Stimulated activated naive B cell treated with anti-CD40 and anti-IgM and Interleukin-4, amounts not matched to agents 10 μg/mL and 1 μg/mL and 100 μg/mL, for 72 hours (primary cell): ENCODE results near the gene SPG21.

Source experiments
- ATAC-seq, 2 donors: fragments of 150-1000 bp; cut with Tn5 transposase; replicated peaks; 2 replicates each; pipeline ENCODE4 v1.10.0; 2021; ENCODE audit warnings: moderate library complexity in 1 of 2
- DNase-seq: peaks from one replicate; pipeline ENCODE4 v3.0.0; 2021
- H3K27ac Mint-ChIP-seq: one replicate; pipeline ENCODE4 v1.8.0; 2022; ENCODE audit warnings: mild to moderate bottlenecking, mixed read lengths
- H3K27me3 Mint-ChIP-seq, 2 donors: one replicate each; pipeline ENCODE4 v1.8.0; 2022; ENCODE audit warnings: mixed read lengths in 2 of 2
- H3K36me3 Mint-ChIP-seq, 2 donors: one replicate each; pipeline ENCODE4 v1.8.0; 2022; ENCODE audit warnings: mixed read lengths in 2 of 2, mild to moderate bottlenecking in 1 of 2
- H3K4me1 Mint-ChIP-seq, 2 donors: one replicate each; pipeline ENCODE4 v1.8.0; 2022; ENCODE audit warnings: mixed read lengths in 2 of 2, mild to moderate bottlenecking in 1 of 2
- H3K4me3 Mint-ChIP-seq, 2 donors: one replicate each; pipeline ENCODE4 v1.8.0; 2022; ENCODE audit warnings: mild to moderate bottlenecking in 2 of 2, mixed read lengths in 2 of 2, moderate library complexity in 1 of 2
- H3K9me3 Mint-ChIP-seq, 2 donors: one replicate each; pipeline ENCODE4 v1.8.0; 2022; ENCODE audit warnings: mixed read lengths in 2 of 2, mild to moderate bottlenecking in 1 of 2

SPG21 gene

DNA sequence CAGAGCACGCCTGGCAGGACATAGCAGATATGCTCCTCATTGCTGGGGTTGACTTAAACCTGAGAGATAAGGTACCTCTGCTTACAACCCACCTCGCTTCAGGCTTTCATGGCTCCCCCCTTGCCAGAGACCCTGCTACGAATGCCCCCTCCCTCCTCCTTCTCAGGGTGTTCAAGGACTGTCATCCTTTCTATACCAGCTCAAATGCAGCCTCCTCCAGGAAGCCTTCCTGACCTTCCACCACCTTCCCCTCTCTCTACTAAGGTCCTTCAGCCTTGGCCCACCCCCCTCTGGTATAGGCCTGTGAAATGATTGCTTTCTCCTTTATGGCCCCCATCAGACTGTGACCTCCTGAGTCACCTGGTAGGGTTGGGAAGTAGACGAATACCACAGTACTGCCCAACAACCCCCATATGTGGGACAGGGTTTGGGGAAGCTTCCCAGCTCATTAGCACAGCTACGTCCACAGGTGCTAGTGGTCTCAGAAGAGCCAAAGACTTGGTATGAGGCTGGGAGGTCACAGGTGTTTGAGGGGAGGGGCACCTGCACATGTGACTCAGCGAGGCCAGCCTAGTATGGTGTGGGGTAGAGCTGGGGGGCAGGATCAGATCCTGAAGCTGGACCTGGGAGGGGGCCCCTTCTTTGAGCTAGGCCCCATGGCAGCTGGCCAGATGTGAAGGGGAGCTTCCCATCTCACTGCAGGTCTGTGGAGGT, 46.0 kb downstream of the SPG21 start:
- Mint-ChIP-seq H3K9me3 (no peaks in the 10 kb centered on the region), H3K27ac (no peak overlapping the region), H3K36me3 (peaks cover 0 to 3% of the 10 kb centered on the region in 2 donors), H3K4me1 (no peaks in the 10 kb centered on the region), H3K4me3 (no peak overlapping the region), H3K27me3 (no peaks in the 10 kb centered on the region)
- ATAC-seq (no peak), DNase-seq (no peak)

GRCh38 chr15:64942356-64942755, 47.4 kb downstream of the SPG21 start:
- ATAC-seq: no peak
- no peak for DNase-seq
- H3K4me1 Mint-ChIP-seq: no peaks in the 10 kb centered on the region
- no peaks in the 10 kb centered on the region for H3K9me3 Mint-ChIP-seq
- peaks cover 0 to 3% of the 10 kb centered on the region in 2 donors for H3K36me3 Mint-ChIP-seq
- no peak overlapping the region for H3K4me3 Mint-ChIP-seq
- no peaks in the 10 kb centered on the region for H3K27me3 Mint-ChIP-seq
- no peak overlapping the region for H3K27ac Mint-ChIP-seq

DNA sequence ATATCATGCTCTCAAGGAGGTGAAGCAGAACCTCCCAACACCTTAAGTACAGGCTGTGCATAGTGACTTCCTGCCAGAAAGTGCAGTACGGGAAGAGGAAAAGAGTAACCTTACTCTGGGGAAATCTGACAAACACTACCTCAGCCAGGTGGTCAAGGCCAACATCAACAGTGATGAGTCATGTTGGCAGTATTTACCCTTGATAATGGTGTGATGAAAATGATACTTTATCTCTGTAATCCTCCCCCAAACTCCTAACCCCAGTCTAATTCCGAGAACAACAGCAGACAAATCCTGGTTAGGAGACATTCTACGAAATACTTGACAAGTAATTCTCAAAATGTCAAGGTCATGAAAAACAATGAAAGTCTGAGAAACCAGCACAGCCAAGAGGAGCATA, 51.5 kb downstream of the SPG21 start:
- H3K4me3 Mint-ChIP-seq: no peak overlapping the region
- no peaks in the 10 kb centered on the region for H3K4me1 Mint-ChIP-seq
- DNase-seq: no peak
- no peaks in the 10 kb centered on the region for H3K9me3 Mint-ChIP-seq
- H3K36me3 Mint-ChIP-seq: peaks cover 4 to 7% of the 10 kb centered on the region in 2 donors
- H3K27me3 Mint-ChIP-seq: no peaks in the 10 kb centered on the region
- ATAC-seq: no peak
- H3K27ac Mint-ChIP-seq: no peak overlapping the region

DNA sequence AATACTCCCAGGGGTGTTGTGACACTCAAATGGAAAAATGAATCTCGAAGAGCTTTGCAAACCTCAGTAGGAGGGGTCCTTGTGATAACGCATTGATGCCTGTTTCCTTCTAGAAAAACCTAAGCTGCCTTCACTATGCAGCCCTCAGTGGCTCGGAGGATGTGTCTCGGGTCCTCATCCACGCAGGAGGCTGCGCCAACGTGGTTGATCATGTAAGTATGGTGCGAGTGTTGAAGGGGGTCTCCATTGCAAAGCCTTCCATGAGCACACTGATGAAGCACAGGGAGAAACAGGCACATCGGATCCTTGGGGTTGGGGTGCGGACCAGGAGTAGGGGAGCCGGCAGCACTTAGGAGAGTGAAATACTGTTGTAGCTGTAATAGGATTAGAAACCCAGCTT, 55.7 kb downstream of the SPG21 start:
- Mint-ChIP-seq H3K4me1 (peaks cover 0 to 5% of the 10 kb centered on the region in 2 donors), H3K4me3 (no peak overlapping the region), H3K9me3 (no peaks in the 10 kb centered on the region), H3K36me3 (peaks cover 7 to 13% of the 10 kb centered on the region in 2 donors), H3K27ac (no peak overlapping the region), H3K27me3 (no peaks in the 10 kb centered on the region)
- ATAC-seq: no peak
- DNase-seq: no peak

GRCh38 chr15:64931381-64931780, 58.3 kb downstream of the SPG21 start:
- Mint-ChIP-seq H3K9me3 (no peaks in the 10 kb centered on the region), H3K36me3 (peaks cover 7 to 13% of the 10 kb centered on the region in 2 donors), H3K4me1 (peaks cover 0 to 17% of the 10 kb centered on the region in 2 donors), H3K4me3 (no peak overlapping the region), H3K27me3 (no peaks in the 10 kb centered on the region), H3K27ac (no peak overlapping the region)
- DNase-seq (no peak), ATAC-seq (no peak)

- Mint-ChIP-seq H3K27me3 (no peaks in the 10 kb centered on the region), H3K27ac (no peak overlapping the region), H3K9me3 (no peaks in the 10 kb centered on the region), H3K4me1 (peaks cover 0 to 17% of the 10 kb centered on the region in 2 donors), H3K4me3 (no peak overlapping the region), H3K36me3 (peaks cover 7 to 13% of the 10 kb centered on the region in 2 donors)
- DNase-seq (no peak), ATAC-seq (no peak)
Observed at GRCh38 chr15:64930778-64931371, 58.8 kb downstream of the SPG21 start.

- no peak for DNase-seq
- no peak for ATAC-seq
- H3K27ac Mint-ChIP-seq: no peak overlapping the region
- no peaks in the 10 kb centered on the region for H3K27me3 Mint-ChIP-seq
- no peaks in the 10 kb centered on the region for H3K9me3 Mint-ChIP-seq
- H3K4me1 Mint-ChIP-seq: peaks cover 5 to 19% of the 10 kb centered on the region in 2 donors
- H3K36me3 Mint-ChIP-seq: peaks cover 7 to 13% of the 10 kb centered on the region in 2 donors
- H3K4me3 Mint-ChIP-seq: no peak overlapping the region
Observed at GRCh38 chr15:64930019-64930652, 59.6 kb downstream of the SPG21 start.

- ATAC-seq (peak in 1 of 2 donors; percentile 56), DNase-seq (no peak)
- peaks cover 6 to 9% of the 10 kb centered on the region in 2 donors for H3K36me3 Mint-ChIP-seq
- H3K9me3 Mint-ChIP-seq: no peaks in the 10 kb centered on the region
- H3K4me1 Mint-ChIP-seq: peaks cover 5 to 19% of the 10 kb centered on the region in 2 donors
- no peak overlapping the region for H3K4me3 Mint-ChIP-seq
- no peaks in the 10 kb centered on the region for H3K27me3 Mint-ChIP-seq
- H3K27ac Mint-ChIP-seq: peak overlapping the region; percentile 84
Observed at GRCh38 chr15:64928626-64929220, 61.0 kb downstream of the SPG21 start.

GRCh38 chr15:64926661-64927060, 63.1 kb downstream of the SPG21 start:
- DNase-seq (no peak), ATAC-seq (no peak)
- no peak overlapping the region for H3K4me3 Mint-ChIP-seq
- H3K27ac Mint-ChIP-seq: no peak overlapping the region
- H3K27me3 Mint-ChIP-seq: no peaks in the 10 kb centered on the region
- H3K36me3 Mint-ChIP-seq: peaks cover 2 to 3% of the 10 kb centered on the region in 2 donors
- peaks cover 5 to 19% of the 10 kb centered on the region in 2 donors for H3K4me1 Mint-ChIP-seq
- no peaks in the 10 kb centered on the region for H3K9me3 Mint-ChIP-seq

DNA sequence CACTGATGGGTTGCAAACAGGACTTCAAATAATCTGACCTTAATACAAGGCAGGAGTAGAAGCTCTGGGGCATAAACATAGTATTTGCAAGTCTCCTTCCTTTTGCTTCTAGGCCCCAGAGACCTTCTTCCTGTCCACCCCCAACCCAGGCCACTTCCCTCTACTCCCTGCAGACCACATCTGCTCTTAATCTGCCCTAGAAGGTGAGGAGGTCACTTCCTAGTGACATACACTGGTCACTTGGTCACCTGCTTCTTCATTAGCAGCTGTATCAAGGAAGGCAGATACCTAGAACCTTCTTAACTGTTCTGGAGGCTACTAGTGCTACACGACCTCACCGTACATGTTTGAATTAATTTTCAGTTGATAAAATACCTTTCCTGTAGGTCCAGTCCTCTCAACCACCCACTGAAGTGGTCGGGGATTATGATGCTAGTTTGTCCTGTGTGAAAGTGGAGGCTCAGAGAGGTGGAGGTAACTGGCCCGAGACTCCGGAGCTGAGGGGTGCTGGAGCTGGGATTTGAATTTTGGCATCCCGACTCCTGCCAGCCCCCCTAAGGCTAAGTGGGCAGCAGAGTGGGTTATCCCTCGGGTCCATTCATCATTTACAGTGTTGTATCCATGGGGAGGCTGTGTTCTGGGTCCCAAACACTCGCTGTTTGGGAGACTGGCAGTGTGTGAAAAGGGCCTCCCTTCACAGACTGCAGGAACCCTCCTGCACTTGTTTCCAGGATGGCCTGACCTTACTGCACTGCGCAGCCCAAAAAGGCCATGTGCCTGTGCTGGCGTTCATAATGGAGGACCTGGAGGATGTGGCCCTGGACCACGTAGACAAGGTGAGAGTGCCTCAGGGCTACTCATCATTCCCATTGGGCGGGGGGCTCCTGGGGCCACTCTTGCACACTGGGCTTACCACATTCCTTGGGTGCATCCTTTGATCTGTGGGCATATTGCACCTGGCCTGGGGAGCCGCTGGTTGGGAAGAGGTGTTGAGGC, 64.1 kb downstream of the SPG21 start:
- DNase-seq (no peak), ATAC-seq (no peak)
- Mint-ChIP-seq H3K4me3 (no peak overlapping the region), H3K4me1 (peaks cover 5 to 19% of the 10 kb centered on the region in 2 donors), H3K9me3 (no peaks in the 10 kb centered on the region), H3K27ac (peak overlapping the region; percentile 16), H3K36me3 (peaks cover 0 to 3% of the 10 kb centered on the region in 2 donors), H3K27me3 (no peaks in the 10 kb centered on the region)

DNA sequence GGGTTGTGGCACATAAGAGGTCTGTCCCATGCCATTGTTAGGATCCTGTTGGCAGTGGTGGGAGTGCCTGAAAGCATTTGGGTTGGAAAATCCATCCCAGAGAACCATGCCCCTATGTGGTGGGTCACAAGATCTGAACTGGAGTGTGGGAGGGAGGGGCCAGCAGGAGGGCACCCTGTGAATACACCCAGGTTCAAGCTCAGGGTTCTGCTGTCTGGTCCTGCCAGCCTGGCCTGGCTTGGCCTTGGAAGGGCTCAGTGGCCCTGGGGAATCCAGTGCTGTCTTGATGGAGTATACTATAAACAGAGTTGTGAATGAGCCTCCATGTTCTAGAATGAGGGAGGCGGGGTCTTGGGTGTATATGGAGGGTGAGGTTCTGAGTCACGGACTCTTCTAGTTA, 66.2 kb downstream of the SPG21 start:
- H3K36me3 Mint-ChIP-seq: no peaks in the 10 kb centered on the region
- peaks cover 5 to 10% of the 10 kb centered on the region in 2 donors for H3K4me1 Mint-ChIP-seq
- no peaks in the 10 kb centered on the region for H3K27me3 Mint-ChIP-seq
- no peak for DNase-seq
- H3K9me3 Mint-ChIP-seq: no peaks in the 10 kb centered on the region
- ATAC-seq: no peak
- H3K4me3 Mint-ChIP-seq: no peak overlapping the region
- no peak overlapping the region for H3K27ac Mint-ChIP-seq

DNA sequence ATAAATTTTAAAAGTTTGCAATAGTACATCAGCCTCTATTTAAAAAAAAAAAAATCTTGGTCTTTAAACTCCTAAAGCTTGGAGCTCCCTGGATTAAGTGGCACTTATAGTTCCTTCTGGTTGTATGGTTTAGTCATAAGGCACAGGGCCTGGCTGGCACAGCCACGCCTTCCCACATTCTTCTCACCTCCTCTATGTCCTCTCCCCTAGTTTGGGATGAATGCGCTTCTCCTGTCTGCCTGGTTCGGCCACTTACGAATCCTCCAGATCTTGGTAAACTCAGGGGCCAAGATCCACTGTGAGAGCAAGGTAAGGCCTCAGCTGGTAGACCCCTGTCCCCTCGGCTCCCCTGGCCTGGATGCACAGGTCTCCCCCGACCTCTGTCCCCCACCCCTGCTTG, 68.0 kb downstream of the SPG21 start:
- Mint-ChIP-seq H3K9me3 (no peaks in the 10 kb centered on the region), H3K27ac (no peak overlapping the region), H3K4me1 (peaks cover 3 to 5% of the 10 kb centered on the region in 2 donors), H3K4me3 (no peak overlapping the region), H3K27me3 (no peaks in the 10 kb centered on the region), H3K36me3 (peaks cover 0 to 2% of the 10 kb centered on the region in 2 donors)
- ATAC-seq (no peak), DNase-seq (no peak)

DNA sequence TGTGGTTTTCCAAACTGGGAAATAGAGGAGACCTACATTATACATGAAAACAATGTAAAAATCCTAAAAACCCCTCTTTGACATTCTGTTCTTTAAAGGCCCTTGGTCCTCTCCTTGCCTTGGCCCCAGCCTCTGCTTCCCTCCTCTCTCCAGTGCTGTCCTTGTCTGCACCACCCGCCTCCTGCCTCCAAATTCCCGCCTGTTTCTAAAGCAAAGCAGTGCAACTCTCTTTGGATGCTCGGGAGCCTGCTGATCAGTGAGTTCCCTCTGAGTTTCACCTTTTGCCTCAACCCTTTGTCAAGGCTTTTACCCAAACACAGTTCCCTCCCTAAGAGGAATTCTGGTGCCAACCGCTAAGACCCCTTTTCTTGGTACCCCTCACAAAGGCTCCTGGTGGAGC, 70.0 kb downstream of the SPG21 start:
- Mint-ChIP-seq H3K27ac (no peak overlapping the region), H3K27me3 (no peaks in the 10 kb centered on the region), H3K4me1 (peaks cover 0 to 2% of the 10 kb centered on the region in 2 donors), H3K36me3 (peaks cover 0 to 2% of the 10 kb centered on the region in 2 donors), H3K4me3 (no peak overlapping the region), H3K9me3 (no peaks in the 10 kb centered on the region)
- DNase-seq (no peak), ATAC-seq (no peak)

DNA sequence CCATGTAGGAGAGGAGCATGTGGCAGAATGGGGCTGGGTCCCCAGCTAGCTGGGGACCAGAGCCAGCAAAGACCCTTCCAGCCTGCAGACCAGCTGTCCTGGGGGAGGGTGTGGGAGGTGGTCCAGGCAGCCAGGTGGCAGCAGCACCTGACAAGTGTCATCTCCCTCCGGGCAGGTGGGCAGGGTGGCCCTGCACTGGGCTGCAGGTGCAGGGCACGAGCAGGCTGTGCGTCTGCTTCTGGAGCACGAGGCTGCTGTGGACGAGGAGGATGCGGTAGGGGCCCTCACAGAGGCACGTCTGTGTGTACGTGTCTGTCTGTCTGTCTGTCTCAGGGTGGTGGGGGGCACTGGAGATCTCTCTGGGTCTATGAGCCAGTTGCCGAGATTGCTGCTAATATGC, 72.5 kb downstream of the SPG21 start:
- H3K9me3 Mint-ChIP-seq: no peaks in the 10 kb centered on the region
- peaks cover 0 to 6% of the 10 kb centered on the region in 2 donors for H3K27me3 Mint-ChIP-seq
- no peak overlapping the region for H3K27ac Mint-ChIP-seq
- no peak for ATAC-seq
- H3K4me1 Mint-ChIP-seq: peaks cover 2 to 4% of the 10 kb centered on the region in 2 donors
- peaks cover 0 to 2% of the 10 kb centered on the region in 2 donors for H3K36me3 Mint-ChIP-seq
- H3K4me3 Mint-ChIP-seq: no peak overlapping the region
- no peak for DNase-seq
